Astrocyte (in vitro differentiated cells and primary cell): ENCODE data around the gene SLC19A1.

Experiments used
- CTCF ChIP-seq: IDR thresholded peaks from 2 replicates; pipeline ENCODE4 v1.5.1; 2011; ENCODE audit warnings: low read depth, mild to moderate bottlenecking, inconsistent platforms, low read length, moderate library complexity; ENCODE audit not compliant: insufficient read depth
- EZH2 ChIP-seq: IDR thresholded peaks from 2 replicates; pipeline ENCODE4 v1.6.1; 2012; ENCODE audit warnings: mild to moderate bottlenecking, low read length, inconsistent platforms; ENCODE audit not compliant: insufficient read depth

GRCh38 chr21:45492765-45493164 lies 49.5 kb downstream of the SLC19A1 start:
- no peak for TF ChIP-seq CTCF
- TF ChIP-seq EZH2: no peak
